Anterior cingulate cortex (tissue), 58 donors: ENCODE measurements around the gene PLCH2.

Source experiments
- DNase-seq, 58 donors: peaks; one replicate each; lab custom pipeline; 2025; lab: John Stamatoyannopoulos, UW

Gene PLCH2

GRCh38 chr1:2473198-2473597 is 2.9 kb upstream of the PLCH2 start:
- DNase-seq, result no peak

DNA sequence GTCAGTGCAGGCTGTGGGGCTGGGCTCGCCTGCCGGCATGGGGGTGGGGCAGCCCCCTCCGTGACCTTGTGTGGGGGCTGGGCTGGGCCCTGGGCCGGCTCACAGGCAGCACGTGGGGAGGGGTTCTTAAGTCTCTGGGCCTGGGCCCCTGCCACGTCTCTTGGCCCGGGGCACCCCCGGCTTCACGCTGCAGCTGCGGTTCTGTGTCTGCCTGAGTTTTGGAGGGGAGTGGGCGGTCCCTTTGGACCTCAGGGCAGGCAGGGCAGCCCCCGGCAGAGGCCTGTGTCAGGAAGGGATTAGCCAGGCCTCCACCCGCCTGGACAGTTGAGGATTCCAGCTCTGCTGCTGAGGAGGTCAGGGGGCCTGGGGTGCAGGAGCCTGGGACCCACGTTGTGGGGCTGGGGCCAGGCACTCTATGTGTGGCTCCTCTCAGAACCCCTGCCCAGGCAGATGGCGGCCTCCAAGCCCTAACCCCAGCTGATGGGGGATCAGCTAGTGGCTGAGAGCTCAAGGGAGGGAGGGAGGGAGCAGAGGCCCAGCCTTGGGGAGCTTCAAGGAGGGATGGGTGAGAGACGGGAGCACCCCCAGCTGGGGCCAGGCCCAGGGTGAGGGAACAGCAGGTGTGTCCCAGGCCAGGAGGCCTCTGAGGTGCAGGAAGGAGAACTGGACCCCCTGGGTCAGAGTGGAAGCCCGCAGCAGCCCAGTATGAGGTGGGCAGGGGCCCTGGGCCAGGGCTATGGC is 1.8 kb upstream of the PLCH2 start:
- DNase-seq, result no peak

GRCh38 chr1:2474933-2475371 is 1.1 kb upstream of the PLCH2 start:
- peak in 1 of 58 donors; percentile 25 for DNase-seq

- DNase-seq, result no peak
Observed at GRCh38 chr1:2475571-2475970, 518 bp upstream of the PLCH2 start.

GRCh38 chr1:2477309-2477708 is 1.2 kb downstream of the PLCH2 start:
- DNase-seq, result no peak

DNA sequence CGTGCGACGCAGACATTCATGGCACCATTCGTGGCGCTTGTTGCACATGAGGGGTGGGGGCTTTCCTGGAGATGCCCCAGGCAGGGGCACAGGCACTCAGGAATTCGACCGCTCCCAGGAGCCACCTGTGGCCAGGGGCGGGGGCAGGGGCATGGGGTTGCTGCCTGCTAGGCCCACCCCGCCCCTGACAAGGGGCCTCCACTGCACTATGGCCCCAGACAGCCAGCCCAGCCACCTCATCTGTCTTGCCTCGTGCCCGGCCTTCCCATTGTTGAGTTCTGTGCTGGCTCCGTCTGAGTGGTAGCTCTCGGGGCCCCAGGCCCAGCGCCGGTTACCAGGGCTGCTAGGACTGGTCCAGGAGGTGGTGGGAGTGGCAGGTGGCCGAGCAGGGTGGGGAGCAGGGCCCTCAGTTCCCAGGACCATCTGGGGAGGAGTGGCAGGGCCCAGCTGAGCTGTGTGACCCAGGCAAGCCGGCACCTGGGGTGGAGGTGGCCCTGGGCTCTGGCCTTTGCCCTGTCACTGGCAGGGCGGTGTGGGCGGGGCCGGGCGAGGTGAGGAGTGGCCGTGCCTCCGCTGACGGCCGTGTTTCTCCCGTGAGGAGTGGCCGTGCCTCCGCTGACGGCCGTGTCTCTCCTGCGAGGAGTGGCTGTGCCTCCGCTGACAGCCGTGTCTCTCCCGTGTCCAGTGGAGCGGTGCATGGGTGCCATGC is 1.9 kb downstream of the PLCH2 start:
- DNase-seq, result no peak

DNA sequence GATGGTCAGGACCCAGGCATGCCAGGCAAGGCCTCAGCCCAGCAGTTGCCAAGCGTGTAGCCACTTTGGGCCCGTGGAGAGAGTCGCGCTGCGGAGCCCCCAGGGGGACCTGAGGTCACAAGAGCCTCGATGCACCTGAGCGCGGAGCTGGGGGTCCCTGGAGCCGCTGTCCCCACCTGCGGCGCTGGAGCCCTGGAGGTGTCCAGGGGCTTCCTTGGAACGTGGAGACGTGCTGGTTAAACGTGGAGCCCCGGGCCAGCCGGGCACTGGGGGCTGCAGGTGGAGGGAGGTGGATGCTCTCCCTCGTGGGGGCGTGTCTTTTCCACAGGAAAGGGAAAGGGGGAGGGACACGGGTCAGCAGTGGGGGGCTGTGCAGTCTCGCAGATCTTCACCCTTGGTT is 3.1 kb downstream of the PLCH2 start:
- DNase-seq, result no peak

DNA sequence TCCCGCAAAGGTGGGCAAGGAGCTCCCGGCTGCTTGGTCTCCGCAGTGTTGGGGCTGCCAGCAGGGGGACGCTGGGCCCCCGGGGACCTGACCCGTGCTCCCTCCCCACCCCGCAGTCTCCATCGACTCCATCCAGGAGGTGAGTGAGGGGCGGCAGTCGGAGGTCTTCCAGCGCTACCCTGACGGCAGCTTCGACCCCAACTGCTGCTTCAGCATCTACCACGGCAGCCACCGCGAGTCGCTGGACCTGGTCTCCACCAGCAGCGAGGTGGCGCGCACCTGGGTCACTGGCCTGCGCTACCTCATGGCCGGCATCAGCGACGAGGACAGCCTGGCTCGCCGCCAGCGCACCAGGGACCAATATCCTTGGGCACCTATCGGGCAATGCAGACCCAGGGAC is 3.5 kb downstream of the PLCH2 start:
- DNase-seq, result no peak

GRCh38 chr1:2480236-2480985 is 4.3 kb downstream of the PLCH2 start:
- no peak for DNase-seq

DNA sequence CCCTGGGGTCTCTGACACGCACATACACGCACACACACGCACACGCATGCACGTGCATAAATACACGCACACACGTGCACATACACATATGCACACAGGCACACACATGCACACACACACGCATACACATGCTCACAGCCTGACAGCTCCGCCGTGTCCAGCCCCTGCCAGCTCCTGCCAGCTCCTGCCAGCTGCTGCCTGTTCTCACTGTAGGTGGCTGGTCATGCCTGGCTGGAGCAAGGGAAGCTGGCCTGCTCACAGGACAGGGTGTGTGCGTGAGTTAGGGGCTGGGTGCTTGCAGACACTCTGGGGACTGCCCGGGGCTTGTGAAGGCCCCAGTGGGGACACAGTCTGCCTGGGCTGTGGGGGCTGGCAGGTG is 4.9 kb downstream of the PLCH2 start:
- DNase-seq, result peak in 1 of 58 donors; percentile 32

GRCh38 chr1:2481885-2482284 is 5.8 kb downstream of the PLCH2 start:
- DNase-seq, result no peak

GRCh38 chr1:2482588-2482987 is 6.5 kb downstream of the PLCH2 start:
- no peak for DNase-seq

DNA sequence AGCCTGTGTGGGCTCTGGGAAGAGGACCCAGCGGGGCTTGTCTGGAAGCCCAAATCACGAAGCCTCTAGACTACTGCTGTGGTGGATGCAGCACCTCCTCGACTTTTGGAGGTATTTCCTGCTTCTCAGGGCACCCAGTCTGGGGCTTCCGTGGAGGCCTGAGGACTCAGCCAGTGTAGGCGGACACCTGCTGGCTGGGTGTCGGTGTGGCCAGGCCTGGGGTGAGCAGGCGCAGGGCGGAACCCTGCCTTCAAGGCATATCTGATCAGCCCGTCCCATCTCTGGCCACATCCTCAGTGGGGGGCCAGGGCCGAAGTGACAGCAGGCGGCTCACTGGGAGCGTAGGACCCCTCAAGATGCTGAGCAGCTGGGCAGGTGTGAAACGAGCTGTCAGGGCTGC is 6.9 kb downstream of the PLCH2 start:
- DNase-seq, result no peak

GRCh38 chr1:2483970-2484369 is 7.9 kb downstream of the PLCH2 start:
- no peak for DNase-seq

DNA sequence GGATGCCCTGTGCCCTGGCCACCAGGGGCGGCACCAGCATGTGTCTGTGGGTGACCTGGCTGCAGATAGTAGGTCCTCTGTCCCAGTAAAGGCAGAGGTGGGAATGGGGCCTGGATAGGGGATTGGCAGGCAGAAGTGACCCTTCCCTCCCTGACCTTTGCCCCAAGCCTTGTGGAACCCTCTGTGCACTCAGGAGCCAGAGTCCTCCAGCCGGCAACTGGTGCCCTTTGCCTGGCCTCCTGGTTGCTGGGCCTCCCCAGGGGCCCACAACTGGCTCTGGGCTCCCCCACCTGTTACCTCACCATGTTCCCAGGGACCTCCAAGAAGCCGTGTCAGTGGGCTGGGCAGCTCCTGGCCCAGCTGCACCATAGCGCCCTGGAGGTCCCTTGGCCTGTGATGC is 10.0 kb downstream of the PLCH2 start:
- no peak for DNase-seq

DNA sequence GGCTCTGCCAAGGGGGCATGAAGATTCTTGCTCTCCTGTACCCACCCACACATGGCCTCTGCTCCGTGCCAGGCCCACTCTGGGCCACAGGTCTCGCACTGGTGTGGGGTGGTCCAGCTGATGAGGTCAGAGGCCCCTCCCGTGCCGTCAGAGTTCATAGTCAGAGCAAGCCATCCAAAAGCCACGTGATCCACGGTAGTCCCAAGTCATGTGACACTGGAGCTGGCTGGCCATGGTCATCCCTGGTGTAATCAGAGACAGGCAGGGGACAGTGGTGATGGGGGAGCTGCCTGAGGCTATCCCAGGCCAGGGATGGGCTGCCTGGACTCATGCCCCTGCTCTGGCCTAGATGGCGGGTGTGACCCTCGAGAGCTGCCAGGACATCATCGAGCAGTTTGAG is 10.5 kb downstream of the PLCH2 start:
- no peak for DNase-seq

DNA sequence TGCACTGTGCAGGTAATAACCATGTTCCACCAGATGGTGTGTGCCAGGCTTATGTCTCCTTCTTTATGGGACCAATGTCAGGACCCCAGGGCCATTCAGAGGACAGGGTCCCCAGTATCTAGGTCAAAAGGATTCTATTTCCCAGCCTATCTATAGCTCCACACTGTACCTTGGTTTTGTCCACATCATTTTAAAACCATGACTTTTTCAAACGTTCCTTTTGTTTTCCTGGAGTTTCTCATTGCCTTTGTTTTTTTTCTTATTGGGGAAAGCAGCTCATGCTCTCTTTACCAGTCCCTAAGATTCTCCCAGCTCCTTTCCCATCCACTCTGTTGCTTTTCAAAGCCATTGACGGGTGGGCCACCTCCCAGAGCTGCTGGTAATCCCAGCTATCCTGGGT is 12.6 kb downstream of the PLCH2 start:
- no peak for DNase-seq

DNA sequence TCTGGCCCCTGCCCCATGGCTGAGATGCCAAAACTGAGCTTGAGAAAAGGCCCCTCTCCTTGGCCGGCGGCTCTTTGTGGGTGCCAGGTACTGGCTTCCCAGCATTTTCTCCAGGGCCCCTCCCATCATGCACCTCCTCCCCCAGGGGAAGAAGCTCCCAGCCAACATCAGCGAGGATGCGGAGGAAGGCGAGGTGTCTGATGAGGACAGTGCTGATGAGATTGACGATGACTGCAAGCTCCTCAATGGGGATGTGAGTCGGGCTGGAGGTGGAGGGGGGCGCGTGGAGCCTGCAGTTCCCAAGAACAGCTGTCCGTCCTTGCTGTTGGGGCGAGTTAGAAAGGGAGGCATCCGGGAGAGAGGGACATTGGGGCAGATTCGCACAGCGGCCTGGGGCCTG is 13.5 kb downstream of the PLCH2 start:
- peak in 13 of 58 donors; percentile 11 to 62 (median 27) for DNase-seq

DNA sequence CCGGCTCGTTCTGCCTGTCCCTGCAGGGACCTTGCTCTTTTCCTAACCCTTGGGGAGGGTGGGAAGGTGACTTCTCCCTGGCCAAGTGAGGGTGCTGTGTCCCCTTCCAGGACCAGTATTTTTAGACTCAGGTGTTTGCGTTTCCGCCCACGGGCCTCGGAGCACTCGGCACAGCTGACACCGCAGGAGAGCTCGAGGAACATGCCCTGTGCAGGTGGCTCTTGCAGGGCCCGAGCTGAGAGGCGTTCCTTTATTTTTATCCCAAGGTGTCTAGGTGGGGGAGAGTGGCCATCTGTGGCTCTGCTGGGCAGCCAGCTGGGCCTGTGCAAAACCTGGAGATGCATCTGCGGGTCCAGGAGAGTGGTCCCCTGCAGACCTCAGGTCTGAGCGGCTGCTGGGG is 16.0 kb downstream of the PLCH2 start:
- no peak for DNase-seq

DNA sequence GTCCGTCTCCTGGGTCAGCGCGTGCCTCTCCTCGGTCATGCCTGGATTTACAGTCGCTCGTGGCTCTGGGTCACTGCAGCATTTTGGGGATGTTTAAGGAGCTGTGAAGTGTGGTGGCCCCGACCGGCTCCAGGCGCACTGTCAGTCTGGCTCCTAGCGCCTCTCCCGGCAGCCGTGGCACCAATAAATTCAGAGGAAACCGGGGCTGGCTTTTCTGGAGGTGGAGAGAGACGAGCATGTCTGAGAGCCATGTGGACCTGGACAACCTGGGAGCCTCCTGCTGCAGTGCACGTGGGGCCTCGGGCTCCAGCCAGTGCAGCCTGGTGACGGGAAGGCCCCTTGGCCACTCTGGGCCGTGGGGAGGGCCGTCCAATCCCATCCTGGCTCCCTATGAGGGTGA is 17.1 kb downstream of the PLCH2 start:
- peak in 2 of 58 donors; percentile 51 to 64 for DNase-seq

DNA sequence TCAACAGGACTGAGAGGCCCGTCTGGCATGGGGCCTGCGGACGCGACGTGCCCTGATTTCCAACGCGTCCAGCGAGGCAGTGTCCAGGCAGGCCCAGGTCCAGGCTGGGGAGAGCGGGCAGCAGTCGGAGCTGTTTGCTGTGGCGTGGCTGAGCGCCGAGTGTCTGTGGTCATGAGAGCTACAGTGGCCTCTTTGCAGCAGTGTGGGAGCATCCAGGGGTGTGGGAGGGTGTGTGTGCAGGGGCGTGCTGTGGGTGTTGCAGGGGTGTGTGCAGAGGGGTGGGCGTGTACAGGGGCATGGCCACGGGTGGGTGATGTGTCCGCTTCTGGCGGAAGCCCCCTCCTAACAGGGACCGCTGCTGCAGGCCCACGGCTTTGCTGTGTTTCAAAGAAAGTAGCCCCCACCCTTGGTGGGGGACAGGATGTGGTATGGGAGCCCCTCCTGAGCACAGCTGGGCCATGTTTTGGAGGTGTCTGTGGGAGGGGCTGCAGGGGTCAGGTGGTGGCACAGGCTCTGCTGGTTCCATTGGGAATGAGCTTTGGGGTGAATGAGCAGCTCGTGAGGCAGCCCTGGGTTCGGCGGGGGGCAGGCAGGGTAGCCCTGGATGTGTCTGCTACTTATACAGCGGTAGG is 17.7 kb downstream of the PLCH2 start:
- DNase-seq, result peak in 55 of 58 donors; percentile 45 to 92 (median 80)
